HG02884 (cell line): ENCODE data around the gene CNST.
A peak's percentile ranks its signal among the peaks of the same experiment; 100 is the strongest.

Source experiments
- ATAC-seq: cut with Tn5 transposase; IDR thresholded peaks from one replicate; pipeline ENCODE4 v1.9.1; 2021; ENCODE audit warnings: mild to moderate bottlenecking, moderate library complexity; ENCODE audit not compliant: unreplicated experiment

CNST gene

DNA sequence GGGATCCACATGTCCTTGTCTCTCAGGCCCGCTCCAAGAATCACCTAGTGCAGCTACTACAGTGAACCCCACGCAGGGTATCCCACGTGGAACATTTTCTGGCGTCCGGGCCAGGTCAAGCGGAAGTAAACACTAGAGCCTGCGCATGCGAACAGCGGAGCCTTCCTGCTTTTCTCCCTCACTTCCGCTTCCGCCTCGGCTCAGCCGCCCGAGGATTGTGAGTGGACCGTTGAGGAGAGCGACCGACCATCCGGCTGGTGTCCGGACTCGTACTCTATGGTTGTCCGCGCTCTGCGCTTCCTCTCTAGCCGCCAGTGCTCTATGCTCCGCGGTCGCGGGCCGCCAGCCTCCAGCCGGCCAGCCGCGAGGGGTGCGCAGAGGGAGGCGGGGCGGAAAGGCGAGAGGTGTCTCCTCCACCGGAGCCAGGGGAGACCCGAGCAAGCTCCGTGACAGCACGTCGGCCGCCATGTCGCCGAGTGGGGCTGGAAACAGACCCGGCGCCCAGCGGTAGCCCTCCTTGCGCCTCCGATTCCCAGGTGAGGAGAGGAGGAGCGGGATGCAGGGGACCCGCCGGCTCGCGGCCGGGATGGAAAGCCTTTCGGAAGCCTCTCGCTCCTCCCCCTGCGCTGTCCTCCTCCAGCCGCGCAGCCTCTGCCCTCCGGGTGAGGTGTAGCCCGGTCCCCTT is at the start of gene CNST, which contains the start of gene TFB2M:
CNST (plus strand) TSS at position 329 of the 685 bp plus-strand sequence. CDS start 25,107 bp downstream, outside the sequence.
TFB2M (minus strand) TSS at position 134 of the 685 bp plus-strand sequence; CDS start at position 11, 123 bp downstream.
- peak; percentile 89 for ATAC-seq

DNA sequence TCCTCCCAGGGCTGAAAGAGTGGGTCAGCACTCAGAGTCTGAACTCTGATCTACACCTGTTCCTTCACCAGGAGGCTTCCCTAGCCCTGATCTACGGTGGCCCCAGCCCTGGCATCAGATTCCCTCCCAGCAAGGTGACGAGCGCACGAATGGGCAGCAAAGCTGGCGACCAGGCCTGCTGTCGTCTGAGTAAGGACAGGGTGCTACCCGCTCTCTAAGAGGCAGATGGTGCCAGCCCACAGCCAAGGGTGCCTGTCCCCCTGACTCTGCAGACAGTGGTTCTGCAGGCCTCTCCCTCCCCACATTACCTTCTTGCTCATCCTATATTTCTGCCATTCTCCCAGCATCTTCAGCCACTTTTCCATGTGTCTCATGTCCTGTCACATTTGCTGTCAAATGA is 48.9 kb upstream of the CNST start:
- no peak for ATAC-seq

GRCh38 chr1:246518456-246519205 is 47.6 kb upstream of the CNST start:
- no peak for ATAC-seq

GRCh38 chr1:246519514-246519913 is 46.7 kb upstream of the CNST start:
- ATAC-seq: no peak

DNA sequence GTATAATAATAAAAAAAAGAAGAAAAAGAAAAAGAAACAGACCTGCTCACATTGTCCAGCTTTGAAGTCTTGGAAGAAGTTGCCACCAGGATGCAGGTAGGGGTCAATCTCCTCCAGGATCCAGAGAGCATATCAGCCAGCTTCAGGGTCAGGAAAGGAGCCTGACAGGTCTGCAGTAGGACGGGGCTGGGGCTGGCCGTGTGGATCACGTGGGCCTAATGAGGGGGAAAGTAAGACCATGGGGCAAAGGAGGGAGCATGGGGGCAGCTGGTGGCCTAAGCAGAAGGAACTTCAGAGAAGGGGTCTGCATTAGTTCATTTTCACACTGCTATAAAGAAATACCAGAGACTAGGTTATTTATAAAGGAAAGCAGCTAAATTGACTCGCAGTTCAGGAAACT is 39.9 kb upstream of the CNST start:
- no peak for ATAC-seq

- no peak for ATAC-seq
Measured at GRCh38 chr1:246526915-246527314, 39.3 kb upstream of the CNST start.

DNA sequence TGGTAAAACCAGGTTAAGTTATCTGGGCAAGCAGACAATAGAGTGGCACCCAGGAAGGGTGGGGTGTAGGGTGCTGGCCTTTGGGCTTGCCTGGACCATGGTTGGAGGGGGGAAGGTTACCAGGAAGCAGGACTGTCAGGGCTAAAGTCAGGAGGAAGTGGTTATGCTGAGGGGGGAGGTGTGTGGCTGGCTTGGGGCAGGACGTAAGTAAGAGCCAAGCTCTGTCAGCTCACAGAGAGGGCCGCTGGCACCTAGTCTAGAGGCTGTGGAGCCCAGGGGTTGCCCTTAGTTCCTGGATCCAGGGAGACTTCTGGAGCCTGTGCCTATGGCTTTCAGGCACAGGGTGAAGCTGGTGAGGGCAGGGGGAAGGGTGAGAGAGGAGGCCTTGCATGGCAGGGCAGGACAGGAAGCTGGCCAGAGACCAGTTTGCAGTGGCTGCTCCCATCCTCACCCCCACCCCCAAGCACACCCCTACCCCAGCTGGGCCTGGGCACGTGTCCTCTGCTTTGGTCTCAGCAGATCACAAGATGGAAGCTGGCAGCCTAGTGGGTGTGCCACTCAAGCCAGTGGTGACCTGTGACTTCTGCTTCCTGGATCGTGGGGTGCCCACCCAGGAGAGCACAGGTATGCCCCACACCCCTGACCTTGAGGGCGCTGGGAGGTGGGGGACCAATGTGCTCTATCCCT is 38.7 kb upstream of the CNST start:
- no peak for ATAC-seq

DNA sequence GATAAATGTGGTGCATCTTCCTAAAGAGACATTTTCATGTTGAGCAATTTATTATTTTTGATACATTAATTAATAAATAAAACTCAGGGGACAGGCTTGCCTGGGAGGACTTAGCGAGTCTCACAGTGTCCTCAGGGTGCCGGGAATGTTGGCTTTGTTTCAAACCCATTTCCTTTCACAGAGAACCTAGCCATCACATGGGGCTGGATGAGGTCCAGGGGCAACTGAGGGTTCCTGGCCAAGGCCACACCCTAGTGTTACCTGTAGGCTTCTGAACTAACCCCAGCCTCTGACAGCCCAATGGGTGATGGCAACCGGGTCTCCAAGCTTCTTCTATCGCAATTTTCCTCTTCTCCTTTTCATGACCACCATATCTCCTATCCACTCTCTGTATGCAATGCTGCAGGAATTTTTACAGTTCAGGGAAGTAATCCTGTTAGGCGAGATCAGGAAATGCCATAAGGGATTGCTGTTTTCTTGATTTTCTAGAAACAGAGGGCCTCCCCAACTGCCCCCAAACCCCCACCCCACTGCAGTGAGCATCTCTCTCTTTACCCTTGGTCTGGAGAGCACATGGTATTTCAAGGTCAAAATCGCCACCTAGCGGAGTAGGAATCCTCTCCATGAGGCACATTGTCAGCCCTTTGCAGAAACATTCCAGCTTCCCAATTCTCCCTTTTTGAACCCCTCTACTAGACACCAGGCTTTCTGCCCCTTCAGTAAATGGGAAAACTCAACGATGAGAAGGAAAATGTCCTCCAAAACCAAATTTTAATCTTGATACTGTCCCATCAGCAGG is 37.1 kb upstream of the CNST start:
- ATAC-seq: no peak

DNA sequence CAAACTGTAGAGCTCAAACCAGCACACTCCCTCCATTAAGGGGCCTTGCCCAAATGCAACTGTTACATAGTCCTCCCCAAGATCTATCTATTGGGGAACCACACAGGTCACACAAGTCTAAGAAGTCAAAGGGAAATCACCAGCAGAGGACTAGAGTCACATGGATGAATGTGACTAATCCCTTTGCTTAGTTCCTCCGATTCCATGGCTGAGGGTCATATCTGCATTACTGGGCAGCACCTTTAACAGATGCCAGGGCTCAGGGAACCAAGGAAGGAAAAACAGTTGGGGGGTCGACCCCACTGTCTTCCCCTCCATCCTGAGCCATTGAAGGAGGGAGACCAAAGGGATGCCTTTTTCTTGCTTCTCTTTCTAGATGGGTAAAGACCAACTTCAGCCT is 35.8 kb upstream of the CNST start:
- no peak for ATAC-seq

DNA sequence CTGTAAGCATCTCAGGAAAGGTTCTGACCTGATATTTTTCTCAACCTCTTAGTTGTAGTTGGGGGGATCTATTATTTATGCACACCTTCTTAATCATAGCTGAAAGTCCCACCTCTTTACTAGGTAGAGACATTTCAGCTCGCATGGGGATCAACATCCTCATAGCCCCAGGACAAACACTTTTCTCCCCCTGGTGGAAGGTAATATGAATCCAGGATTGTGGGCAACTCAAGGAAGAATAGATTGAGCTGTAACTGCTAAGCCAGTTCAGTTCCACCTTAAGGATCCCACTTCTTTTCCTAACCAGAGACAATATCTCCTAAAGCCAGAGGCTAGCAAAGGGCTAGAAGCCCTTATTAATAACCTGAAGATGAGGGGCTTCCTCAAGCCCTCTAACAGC is 33.7 kb upstream of the CNST start:
- no peak for ATAC-seq

- ATAC-seq: no peak
Measured at GRCh38 chr1:246533371-246533905, 32.8 kb upstream of the CNST start.

DNA sequence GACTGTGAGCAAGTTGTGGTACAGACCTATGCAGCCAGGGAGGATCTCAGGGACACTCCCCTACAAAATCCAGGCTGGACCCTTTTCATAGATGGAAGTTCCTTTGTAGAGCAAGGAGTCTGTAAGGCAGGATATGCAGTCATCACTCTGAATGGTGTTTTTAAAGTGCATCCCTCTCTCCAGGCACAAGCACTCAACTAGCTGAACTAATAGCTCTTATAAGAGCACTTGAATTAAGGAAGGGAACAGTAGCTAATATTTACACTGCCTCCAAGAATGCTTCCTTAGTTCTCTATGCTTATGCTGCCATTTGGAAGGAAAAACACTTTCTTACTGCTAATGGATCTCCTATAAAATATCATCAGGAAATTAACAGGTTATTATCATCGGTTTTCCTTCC is 32.1 kb upstream of the CNST start:
- ATAC-seq: no peak

- ATAC-seq: no peak
Measured at GRCh38 chr1:246537441-246537840, 28.8 kb upstream of the CNST start.

GRCh38 chr1:246537887-246538286 is 28.4 kb upstream of the CNST start:
- no peak for ATAC-seq

- no peak for ATAC-seq
Measured at GRCh38 chr1:246540738-246541491, 25.3 kb upstream of the CNST start.

GRCh38 chr1:246544001-246544400 is 22.3 kb upstream of the CNST start:
- no peak for ATAC-seq

- no peak for ATAC-seq
Measured at GRCh38 chr1:246549665-246550064, 16.6 kb upstream of the CNST start.

DNA sequence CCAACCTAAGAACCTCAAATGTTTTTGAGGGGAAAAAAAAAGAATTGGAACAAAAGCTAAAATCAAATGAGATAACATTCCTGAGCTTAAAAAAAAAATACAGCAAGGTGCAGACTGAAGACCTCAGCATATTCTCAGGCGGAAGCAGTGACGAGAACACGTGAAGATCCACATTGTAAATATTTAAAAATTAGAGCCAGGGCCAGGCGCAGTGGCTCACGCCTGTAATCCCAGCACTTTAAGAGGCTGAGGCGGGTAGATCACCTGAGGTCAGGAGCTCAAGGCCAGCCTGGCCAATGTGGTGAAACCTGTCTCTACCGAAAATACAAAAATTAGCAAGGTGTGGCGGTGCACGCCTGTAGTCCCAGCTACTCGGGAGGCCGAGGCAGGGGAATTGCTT is 15.9 kb upstream of the CNST start:
- no peak for ATAC-seq

GRCh38 chr1:246552110-246552509 is 14.1 kb upstream of the CNST start:
- no peak for ATAC-seq

DNA sequence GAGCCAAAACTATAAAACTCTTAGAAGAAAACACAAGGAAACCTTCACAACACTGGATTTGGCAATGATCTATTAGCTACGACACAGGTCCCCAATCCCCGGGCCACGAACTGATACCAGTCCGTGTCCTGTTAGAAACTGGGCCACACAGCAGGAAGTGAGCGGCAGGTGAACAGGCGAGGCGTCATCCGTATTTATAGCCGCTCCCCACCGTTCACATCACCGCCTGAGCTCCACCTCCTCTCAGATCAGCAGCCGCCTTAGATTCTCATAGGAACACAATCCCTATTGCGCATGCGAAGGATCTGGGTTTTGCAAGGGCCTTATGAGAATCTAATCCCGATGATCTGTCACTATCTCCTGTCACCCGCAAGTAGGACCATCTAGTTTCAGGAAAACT is 12.1 kb upstream of the CNST start:
- no peak for ATAC-seq
